GM23338 (cell line): ENCODE data around the gene EZH2. TPM values are rescaled to one million over a fixed set of nuclear protein-coding genes. Genes with fewer than 3 reads are reported as not detected.

ENCODE experiments used
- ATAC-seq: fragments of 200-7000 bp; cut with Tn5 transposase; 3 replicates; pipeline ENCODE4 v1.9.1; 2020
- DNase-seq: peaks from one replicate; pipeline ENCODE4 v3.0.0-alpha.2; 2015; ENCODE audit warnings: low spot score
- H2AFZ ChIP-seq: fragments of 200-600 bp; sonication (generic); 2 replicates; pipeline ENCODE4 v1.8.0; 2016; ENCODE audit warnings: antibody characterized with exemption, mild to moderate bottlenecking, moderate library complexity
- H3F3A ChIP-seq: fragments of 200-600 bp; sonication (generic); replicated peaks from 2 replicates; pipeline ENCODE4 v1.8.0; 2017; ENCODE audit warnings: antibody characterized with exemption, mixed run types, low read depth
- H3K27ac ChIP-seq: fragments of 200-600 bp; sonication (generic); 2 replicates; pipeline ENCODE4 v1.6.1; 2016; ENCODE audit warnings: low read depth
- H3K27me3 ChIP-seq: fragments of 200-600 bp; sonication (generic); 2 replicates; pipeline ENCODE4 v1.8.0; 2016; ENCODE audit warnings: mild to moderate bottlenecking, mixed run types, moderate library complexity; ENCODE audit not compliant: insufficient read depth
- H3K36me3 ChIP-seq: fragments of 200-600 bp; sonication (generic); 2 replicates; pipeline ENCODE4 v1.8.0; 2016; ENCODE audit warnings: mild to moderate bottlenecking; ENCODE audit not compliant: insufficient read depth
- H3K4me1 ChIP-seq: fragments of 200-600 bp; sonication (generic); 2 replicates; pipeline ENCODE4 v1.8.0; 2016; ENCODE audit warnings: mild to moderate bottlenecking, moderate library complexity; ENCODE audit not compliant: insufficient read depth
- H3K4me2 ChIP-seq: fragments of 200-600 bp; sonication (generic); 2 replicates; pipeline ENCODE4 v1.7.1; 2017; ENCODE audit warnings: mixed run types
- H3K4me3 ChIP-seq: fragments of 200-600 bp; sonication (generic); 2 replicates; pipeline ENCODE4 v1.6.1; 2016; ENCODE audit warnings: mixed run types
- H3K79me2 ChIP-seq: fragments of 200-600 bp; sonication (generic); replicated peaks from 2 replicates; pipeline ENCODE4 v1.8.0; 2017; ENCODE audit warnings: mild to moderate bottlenecking; ENCODE audit not compliant: insufficient read depth
- H3K9me2 ChIP-seq: fragments of 200-600 bp; sonication (generic); 2 replicates; pipeline ENCODE4 v1.8.0; 2017; ENCODE audit not compliant: insufficient read depth
- H4K20me1 ChIP-seq: fragments of 200-600 bp; sonication (generic); replicated peaks from 2 replicates; pipeline ENCODE4 v1.8.0; 2017; ENCODE audit warnings: mild to moderate bottlenecking; ENCODE audit not compliant: insufficient read depth
- H3K27ac Mint-ChIP-seq: 2 replicates; pipeline ENCODE4 v1.8.0; 2020; ENCODE audit warnings: inconsistent platforms, mild to moderate bottlenecking, moderate library complexity, mixed read lengths
- H3K27me3 Mint-ChIP-seq: 3 replicates; pipeline ENCODE4 v1.8.0; 2022; ENCODE audit warnings: low read depth, mild to moderate bottlenecking, moderate library complexity, mixed read lengths, inconsistent platforms; ENCODE audit not compliant: insufficient read depth, poor library complexity
- H3K36me3 Mint-ChIP-seq: 3 replicates; pipeline ENCODE4 v1.8.0; 2021; ENCODE audit warnings: low read depth, mild to moderate bottlenecking, inconsistent platforms, moderate library complexity, mixed read lengths
- H3K4me1 Mint-ChIP-seq: 3 replicates; pipeline ENCODE4 v1.8.0; 2020; ENCODE audit warnings: mild to moderate bottlenecking, inconsistent platforms, mixed read lengths
- H3K4me3 Mint-ChIP-seq: 3 replicates; pipeline ENCODE4 v1.8.0; 2021; ENCODE audit warnings: moderate library complexity, mild to moderate bottlenecking, inconsistent platforms, mixed read lengths
- H3K9me3 Mint-ChIP-seq: 3 replicates; pipeline ENCODE4 v1.8.0; 2020; ENCODE audit warnings: moderate library complexity, mild to moderate bottlenecking, inconsistent platforms, mixed read lengths
- ETS1 ChIP-seq: IDR thresholded peaks from 2 replicates; pipeline ENCODE4 v1.6.1; 2016; ENCODE audit warnings: antibody characterized with exemption
- EZH2 ChIP-seq: fragments of 200-600 bp; sonication (generic); IDR thresholded peaks from one replicate; pipeline ENCODE4 v1.8.0; 2017; ENCODE audit warnings: antibody characterized with exemption, mild to moderate bottlenecking, low read depth; ENCODE audit not compliant: unreplicated experiment
- EZH2phosphoT487 ChIP-seq: fragments of 200-600 bp; sonication (generic); IDR thresholded peaks from one replicate; pipeline ENCODE4 v1.8.1; 2018; ENCODE audit warnings: antibody characterized with exemption; ENCODE audit not compliant: unreplicated experiment
- JUNB ChIP-seq: IDR thresholded peaks from one replicate; pipeline ENCODE4 v1.6.1; 2016; ENCODE audit warnings: antibody characterized with exemption; ENCODE audit not compliant: unreplicated experiment
- NANOG ChIP-seq: IDR thresholded peaks from 2 replicates; pipeline ENCODE4 v1.6.1; 2016; ENCODE audit warnings: antibody characterized with exemption, borderline replicate concordance
- POLR2AphosphoS5 ChIP-seq: IDR thresholded peaks from 2 replicates; pipeline ENCODE4 v1.6.1; 2016; ENCODE audit warnings: antibody characterized with exemption, low read depth
- REST ChIP-seq: IDR thresholded peaks from one replicate; pipeline ENCODE4 v1.6.1; 2018; ENCODE audit warnings: antibody characterized with exemption; ENCODE audit not compliant: unreplicated experiment
- STAT1 ChIP-seq: IDR thresholded peaks from one replicate; pipeline ENCODE4 v1.6.1; 2016; ENCODE audit warnings: antibody characterized with exemption; ENCODE audit not compliant: unreplicated experiment
- ZNF114 ChIP-seq: fragments of 250-450 bp; sonication (Bioruptor Pico); IDR thresholded peaks from 2 replicates; pipeline ENCODE4 v1.5.0; 2020; ENCODE audit warnings: mild to moderate bottlenecking, moderate library complexity
- ZNF331 ChIP-seq: fragments of 250-450 bp; sonication (Bioruptor Pico); IDR thresholded peaks from 2 replicates; pipeline ENCODE4 v1.5.0; 2020; ENCODE audit warnings: low read depth, mild to moderate bottlenecking, moderate library complexity
- ZNF462 ChIP-seq: fragments of 250-450 bp; sonication (Bioruptor Pico); IDR thresholded peaks from 2 replicates; pipeline ENCODE4 v1.5.0; 2020; ENCODE audit warnings: mild to moderate bottlenecking, moderate library complexity
- polyA plus RNA-seq: library from polyadenylated mRNA; unstranded; fragments of >200 nt; fragmentation: Nextera tagmentation; extraction: Ambion mirVana; gene quantifications from 2 replicates; pipeline ENCODE4 v1.2.1, GENCODE V29; 2016
- total RNA-seq: library from RNA; depleted of rRNA; stranded (reverse); fragments of >200 nt; shearing (Covaris generic); gene quantifications from 2 replicates; pipeline ENCODE4 v1.2.3, GENCODE V29; 2014

EZH2 gene
- total and polyA plus RNA-seq, 2 experiments from 2014 or later: 33.9 to 38.6 TPM

GRCh38 chr7:148872188-148872587 is 11.9 kb downstream of the EZH2 start:
- H4K20me1 ChIP-seq: peaks cover 43% of the 10 kb centered on the region
- no peak overlapping the region for H3K27ac Mint-ChIP-seq

GRCh38 chr7:148871551-148871950 is 12.5 kb downstream of the EZH2 start:
- Histone ChIP-seq H3K27me3 (no peaks in the 10 kb centered on the region), H3K79me2 (peaks cover 100% of the 10 kb centered on the region), H3K4me2 (no peak overlapping the region), H2AFZ (no peak overlapping the region), H3K9me2 (no peaks in the 10 kb centered on the region), H3K27ac (no peak overlapping the region), H3K4me3 (no peak overlapping the region), H3F3A (0 out of 2 replicates have a peak, but pooled peaks cover 2% of the 10 kb centered on the region), H3K4me1 (no peaks in the 10 kb centered on the region; the same call in 1 of the 2 replicates), H4K20me1 (peaks cover 37% of the 10 kb centered on the region), H3K36me3 (no peaks in the 10 kb centered on the region)
- DNase-seq: no peak
- Mint-ChIP-seq H3K4me1 (peaks cover 29% of the 10 kb centered on the region; the same call in 2 of the 3 replicates), H3K9me3 (peaks cover 7% of the 10 kb centered on the region; the same call in 2 of the 3 replicates), H3K27ac (no peak overlapping the region), H3K36me3 (peaks cover 19% of the 10 kb centered on the region), H3K4me3 (no peak overlapping the region), H3K27me3 (no peaks in the 10 kb centered on the region)
- ATAC-seq: no peak
- TF ChIP-seq ZNF114 (CRISPR knock-in tag): no peak
- no peak for TF ChIP-seq ZNF331 (CRISPR knock-in tag)
- no peak for TF ChIP-seq POLR2AphosphoS5
- TF ChIP-seq JUNB: no peak
- no peak for TF ChIP-seq ETS1
- no peak for TF ChIP-seq STAT1
- no peak for TF ChIP-seq REST
- no peak for TF ChIP-seq NANOG
- no peak for TF ChIP-seq EZH2
- no peak for TF ChIP-seq ZNF462 (CRISPR knock-in tag)
- TF ChIP-seq EZH2phosphoT487: no peak

More at GRCh38 chr7:148872188-148872587, 11.9 kb downstream of the EZH2 start:
- peaks cover 100% of the 10 kb centered on the region for H3K79me2 ChIP-seq
- TF ChIP-seq STAT1 (no peak), EZH2phosphoT487 (no peak)
- ATAC-seq (no peak), DNase-seq (no peak)
- H3K4me1 Mint-ChIP-seq: peaks cover 29% of the 10 kb centered on the region; the same call in 2 of the 3 replicates
- no peak overlapping the region for H3K4me2 ChIP-seq
- no peak overlapping the region for H3K4me3 Mint-ChIP-seq
- no peak overlapping the region for H3K4me3 ChIP-seq
- H3K36me3 ChIP-seq: no peaks in the 10 kb centered on the region
- peaks cover 19% of the 10 kb centered on the region for H3K36me3 Mint-ChIP-seq
- H3K4me1 ChIP-seq: no peaks in the 10 kb centered on the region; the same call in 1 of the 2 replicates
- peaks cover 7% of the 10 kb centered on the region; the same call in 2 of the 3 replicates for H3K9me3 Mint-ChIP-seq
- no peak overlapping the region for H3K27ac ChIP-seq
- no peaks in the 10 kb centered on the region for H3K9me2 ChIP-seq
- no peaks in the 10 kb centered on the region for H3K27me3 ChIP-seq
- H3F3A ChIP-seq: 0 out of 2 replicates have a peak, but pooled peaks cover 2% of the 10 kb centered on the region
- H2AFZ ChIP-seq: no peak overlapping the region
- H3K27me3 Mint-ChIP-seq: no peaks in the 10 kb centered on the region
